PFSK-1 (cell line): ENCODE results near the gene BAG2.

Experiments
- FOXP2 ChIP-seq: optimal IDR thresholded peaks from 2 replicates; pipeline ENCODE3; 2011; ENCODE audit warnings: borderline replicate concordance, control low read depth, inconsistent platforms; ENCODE audit not compliant: insufficient read depth; ENCODE audit errors: extremely low read length, extremely low read depth
- POLR2AphosphoS5 ChIP-seq: IDR thresholded peaks from 2 replicates; pipeline ENCODE4 v1.6.1; 2012; ENCODE audit warnings: low read depth, mild to moderate bottlenecking, control low read depth, low read length, moderate library complexity
- SIN3A ChIP-seq: IDR thresholded peaks from 2 replicates; pipeline ENCODE4 v1.6.1; 2012; ENCODE audit warnings: mild to moderate bottlenecking, low read length, moderate library complexity, borderline replicate concordance; ENCODE audit not compliant: insufficient read depth
- TAF1 ChIP-seq: IDR thresholded peaks from 2 replicates; pipeline ENCODE4 v1.6.1; 2012; ENCODE audit warnings: low read length, control low read depth, borderline replicate concordance; ENCODE audit not compliant: insufficient read depth
- TF ChIP-seq, protein P1 (sequence below), 2 experiments: IDR thresholded peaks; 2 replicates each; pipeline versions ENCODE4 v1.6.1 to v1.8.0; 2011 to 2012; ENCODE audit warnings: low read depth in 2 of 2, low read length in 2 of 2, control low read depth in 1 of 2, inconsistent platforms in 1 of 2, mild to moderate bottlenecking in 1 of 2, moderate library complexity in 1 of 2; ENCODE audit not compliant: insufficient read depth in 1 of 2

BAG2 gene

DNA sequence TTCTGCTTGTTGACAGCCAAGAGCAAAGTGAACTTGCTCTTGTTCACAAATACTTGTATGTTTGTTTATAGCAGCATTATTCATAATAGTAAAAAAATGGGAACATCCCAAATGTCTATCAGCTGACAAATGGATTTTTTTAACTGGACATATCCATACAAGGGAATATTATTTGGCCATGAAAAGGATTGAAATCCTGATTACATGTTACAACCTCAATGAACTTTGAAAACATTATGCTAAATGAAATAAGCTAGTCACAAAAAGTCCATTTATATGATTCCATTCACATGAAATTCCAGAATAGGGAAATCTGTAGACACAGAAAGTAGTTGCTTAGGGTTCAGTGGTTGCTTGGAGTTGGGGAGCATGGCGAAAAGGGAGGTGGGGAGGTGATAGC lies 28.4 kb upstream of the BAG2 start:
- TF ChIP-seq FOXP2 (no peak), SIN3A (no peak), TAF1 (no peak), POLR2AphosphoS5 (no peak)
- TF ChIP-seq, protein P1, sequence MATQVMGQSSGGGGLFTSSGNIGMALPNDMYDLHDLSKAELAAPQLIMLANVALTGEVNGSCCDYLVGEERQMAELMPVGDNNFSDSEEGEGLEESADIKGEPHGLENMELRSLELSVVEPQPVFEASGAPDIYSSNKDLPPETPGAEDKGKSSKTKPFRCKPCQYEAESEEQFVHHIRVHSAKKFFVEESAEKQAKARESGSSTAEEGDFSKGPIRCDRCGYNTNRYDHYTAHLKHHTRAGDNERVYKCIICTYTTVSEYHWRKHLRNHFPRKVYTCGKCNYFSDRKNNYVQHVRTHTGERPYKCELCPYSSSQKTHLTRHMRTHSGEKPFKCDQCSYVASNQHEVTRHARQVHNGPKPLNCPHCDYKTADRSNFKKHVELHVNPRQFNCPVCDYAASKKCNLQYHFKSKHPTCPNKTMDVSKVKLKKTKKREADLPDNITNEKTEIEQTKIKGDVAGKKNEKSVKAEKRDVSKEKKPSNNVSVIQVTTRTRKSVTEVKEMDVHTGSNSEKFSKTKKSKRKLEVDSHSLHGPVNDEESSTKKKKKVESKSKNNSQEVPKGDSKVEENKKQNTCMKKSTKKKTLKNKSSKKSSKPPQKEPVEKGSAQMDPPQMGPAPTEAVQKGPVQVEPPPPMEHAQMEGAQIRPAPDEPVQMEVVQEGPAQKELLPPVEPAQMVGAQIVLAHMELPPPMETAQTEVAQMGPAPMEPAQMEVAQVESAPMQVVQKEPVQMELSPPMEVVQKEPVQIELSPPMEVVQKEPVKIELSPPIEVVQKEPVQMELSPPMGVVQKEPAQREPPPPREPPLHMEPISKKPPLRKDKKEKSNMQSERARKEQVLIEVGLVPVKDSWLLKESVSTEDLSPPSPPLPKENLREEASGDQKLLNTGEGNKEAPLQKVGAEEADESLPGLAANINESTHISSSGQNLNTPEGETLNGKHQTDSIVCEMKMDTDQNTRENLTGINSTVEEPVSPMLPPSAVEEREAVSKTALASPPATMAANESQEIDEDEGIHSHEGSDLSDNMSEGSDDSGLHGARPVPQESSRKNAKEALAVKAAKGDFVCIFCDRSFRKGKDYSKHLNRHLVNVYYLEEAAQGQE (IDR thresholded peaks at IDR 0.05; ENCODE audit: insufficient read depth in 1 of 2, low read depth in 2 of 2, low read length in 2 of 2), result no peak

DNA sequence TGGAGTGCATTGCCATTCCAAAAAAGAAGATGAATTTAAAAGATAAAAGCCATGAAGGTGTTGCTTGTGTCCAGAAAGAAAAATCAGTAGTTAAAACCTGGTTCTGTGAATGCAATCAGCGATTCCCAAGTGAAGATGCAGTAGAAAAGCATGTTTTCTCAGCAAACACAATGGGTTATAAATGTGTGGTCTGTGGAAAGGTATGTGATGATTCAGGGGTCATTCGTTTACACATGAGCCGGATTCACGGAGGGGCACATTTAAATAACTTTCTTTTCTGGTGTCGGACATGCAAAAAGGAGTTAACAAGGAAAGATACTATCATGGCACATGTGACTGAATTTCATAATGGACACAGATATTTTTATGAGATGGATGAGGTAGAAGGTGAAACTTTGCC lies 24.7 kb upstream of the BAG2 start:
- TF ChIP-seq, protein P1 (IDR thresholded peaks at IDR 0.05; ENCODE audit: insufficient read depth in 1 of 2, low read depth in 2 of 2, low read length in 2 of 2), result no peak
- no peak for TF ChIP-seq SIN3A
- TF ChIP-seq POLR2AphosphoS5, result no peak
- TF ChIP-seq TAF1, result no peak
- TF ChIP-seq FOXP2, result no peak

DNA sequence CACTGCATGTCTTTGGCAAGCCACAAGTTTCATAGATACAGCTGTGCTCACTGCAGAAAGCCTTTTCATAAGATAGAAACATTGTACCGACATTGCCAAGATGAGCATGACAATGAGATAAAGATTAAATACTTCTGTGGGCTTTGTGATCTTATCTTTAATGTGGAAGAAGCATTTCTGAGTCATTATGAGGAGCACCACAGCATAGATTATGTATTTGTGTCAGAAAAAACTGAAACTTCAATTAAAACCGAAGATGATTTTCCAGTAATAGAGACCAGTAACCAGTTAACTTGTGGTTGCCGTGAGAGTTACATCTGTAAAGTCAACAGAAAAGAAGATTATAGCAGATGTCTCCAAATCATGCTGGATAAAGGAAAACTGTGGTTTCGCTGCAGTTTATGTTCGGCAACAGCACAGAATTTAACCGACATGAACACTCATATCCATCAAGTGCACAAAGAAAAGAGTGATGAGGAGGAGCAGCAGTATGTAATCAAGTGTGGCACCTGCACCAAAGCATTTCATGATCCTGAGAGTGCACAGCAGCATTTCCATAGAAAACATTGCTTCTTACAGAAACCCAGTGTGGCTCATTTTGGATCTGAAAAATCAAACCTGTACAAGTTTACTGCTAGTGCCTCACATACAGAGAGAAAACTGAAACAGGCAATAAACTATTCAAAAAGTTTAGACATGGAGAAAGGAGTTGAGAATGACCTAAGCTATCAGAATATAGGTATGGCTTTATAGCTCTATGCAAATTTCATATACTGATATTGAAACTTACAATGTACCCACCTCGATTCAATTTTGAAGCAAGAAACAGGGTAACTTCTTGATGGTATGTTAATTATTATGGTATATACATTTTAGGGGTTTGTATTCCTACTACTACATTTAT lies 23.9 kb upstream of the BAG2 start:
- no peak for TF ChIP-seq FOXP2
- TF ChIP-seq, protein P1 (IDR thresholded peaks at IDR 0.05; ENCODE audit: insufficient read depth in 1 of 2, low read depth in 2 of 2, low read length in 2 of 2), result no peak

DNA sequence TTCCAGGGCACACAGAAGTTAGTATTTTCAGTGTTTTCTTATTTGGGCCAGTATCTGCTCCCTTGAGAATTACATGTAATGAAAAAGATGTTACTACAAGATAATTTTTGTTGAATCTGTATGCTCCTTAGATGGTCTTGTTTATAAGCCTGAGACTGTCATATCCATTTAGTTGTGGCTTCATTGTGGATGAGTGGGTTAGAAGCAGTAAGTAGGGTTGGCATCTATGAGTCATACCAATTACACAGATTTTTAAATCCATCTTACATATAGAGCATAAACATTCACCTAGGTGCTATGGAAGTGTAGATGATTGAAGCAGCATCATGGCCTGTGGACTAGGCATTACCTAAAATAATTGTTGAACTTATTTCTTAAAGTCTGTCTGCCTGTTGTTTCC lies 13.5 kb upstream of the BAG2 start:
- TF ChIP-seq TAF1 (no peak), POLR2AphosphoS5 (no peak)
- TF ChIP-seq, protein P1 (IDR thresholded peaks at IDR 0.05; ENCODE audit: insufficient read depth in 1 of 2, low read depth in 2 of 2, low read length in 2 of 2), result no peak

DNA sequence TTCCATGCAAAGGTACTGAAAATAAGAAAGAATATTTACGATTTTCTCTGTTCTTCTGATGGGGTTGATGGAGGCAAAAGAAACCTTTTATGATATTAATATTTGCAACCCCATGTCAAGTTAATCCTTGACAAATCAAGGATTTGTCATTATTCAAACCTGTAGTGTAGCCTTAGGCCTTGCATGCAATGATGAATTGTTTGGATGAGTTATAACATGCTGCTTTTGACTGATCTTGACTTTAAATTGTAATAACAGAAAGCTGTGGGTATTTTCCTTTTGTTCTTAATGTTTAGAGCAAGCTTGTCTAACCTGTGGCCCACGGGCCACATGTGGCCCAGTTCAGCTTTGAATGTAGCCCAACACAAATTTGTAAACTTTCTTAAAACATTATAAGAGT lies 13.0 kb upstream of the BAG2 start:
- TF ChIP-seq FOXP2 (no peak), SIN3A (no peak), POLR2AphosphoS5 (no peak), TAF1 (no peak)
- TF ChIP-seq, protein P1 (IDR thresholded peaks at IDR 0.05; ENCODE audit: insufficient read depth in 1 of 2, low read depth in 2 of 2, low read length in 2 of 2), result no peak
